HG02981 (cell line): ENCODE data around the gene ECEL1.

Experiments
- ATAC-seq: cut with Tn5 transposase; IDR thresholded peaks from one replicate; pipeline ENCODE4 v1.9.1; 2021; ENCODE audit warnings: mild to moderate bottlenecking, moderate library complexity; ENCODE audit not compliant: unreplicated experiment

Gene ECEL1

DNA sequence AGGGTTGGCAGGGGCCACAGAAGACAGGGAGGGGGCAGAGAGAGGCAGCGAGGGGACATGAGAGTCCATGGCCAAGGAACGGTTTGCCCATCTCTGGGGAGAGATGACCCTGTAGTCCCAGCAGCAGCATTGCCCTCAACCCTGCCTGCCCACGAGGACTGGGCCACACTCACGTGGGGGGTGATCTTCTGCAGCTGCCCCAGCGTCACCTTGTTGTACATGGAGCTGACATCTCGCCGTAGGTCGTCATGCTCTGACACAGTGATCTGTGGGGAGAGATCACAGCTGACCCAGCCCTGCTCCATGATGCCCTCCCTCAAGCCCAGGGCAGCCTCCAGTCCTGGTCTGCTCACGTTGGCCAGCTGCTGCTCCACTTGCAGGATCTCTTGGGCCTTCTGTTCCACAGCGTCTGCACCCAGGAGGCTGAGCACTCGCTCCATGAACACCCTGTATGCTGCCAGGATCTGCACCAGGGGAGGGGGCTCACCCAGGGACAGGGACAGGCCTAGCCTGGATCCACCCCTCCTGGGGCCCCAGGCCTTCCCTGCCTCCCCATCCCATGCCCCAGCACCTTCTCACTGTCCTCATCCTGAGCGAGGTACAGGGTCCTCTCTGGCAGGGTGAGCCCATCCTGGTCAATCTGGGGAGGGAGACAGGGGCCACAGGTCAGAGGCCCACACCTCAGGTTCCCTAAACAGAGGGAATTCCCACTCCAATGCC lies 2.8 kb downstream of the ECEL1 start:
- ATAC-seq = no peak

GRCh38 chr2:232483923-232484627 lies 3.6 kb downstream of the ECEL1 start:
- ATAC-seq = no peak

DNA sequence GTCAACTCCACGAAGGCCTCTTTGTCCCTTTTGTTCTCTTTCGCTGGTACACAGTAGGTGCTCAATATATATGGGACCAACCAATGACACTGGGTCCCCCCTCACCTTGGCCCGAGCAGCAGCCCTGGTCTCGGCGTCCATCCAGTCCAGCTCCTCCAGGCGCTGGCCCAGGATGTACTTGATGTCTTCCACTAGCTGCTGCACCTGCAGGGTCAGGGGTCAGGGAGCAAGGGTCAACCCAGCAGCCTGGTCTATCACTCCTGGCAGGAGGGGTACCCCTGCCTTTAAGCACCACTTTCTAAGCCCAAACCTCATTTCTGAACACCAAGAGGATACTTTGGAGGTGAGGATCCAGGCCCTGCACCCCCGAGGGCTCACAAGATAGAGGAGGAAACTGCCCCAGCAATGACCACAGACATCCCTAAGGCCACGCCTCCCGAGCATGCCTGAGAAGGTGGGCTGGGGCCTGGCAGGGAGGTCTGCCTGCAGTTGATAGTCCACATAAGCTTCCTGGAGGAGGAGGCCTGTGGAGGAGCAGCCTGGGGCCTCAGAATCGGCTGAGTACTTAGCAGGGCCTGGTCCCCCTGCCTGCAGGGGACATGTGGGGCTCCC lies 4.2 kb downstream of the ECEL1 start:
- no peak for ATAC-seq

- no peak for ATAC-seq
These were observed 5.1 kb downstream of the ECEL1 start for GRCh38 chr2:232482301-232483238.

GRCh38 chr2:232481322-232482140 lies 6.1 kb downstream of the ECEL1 start:
- ATAC-seq = no peak

DNA sequence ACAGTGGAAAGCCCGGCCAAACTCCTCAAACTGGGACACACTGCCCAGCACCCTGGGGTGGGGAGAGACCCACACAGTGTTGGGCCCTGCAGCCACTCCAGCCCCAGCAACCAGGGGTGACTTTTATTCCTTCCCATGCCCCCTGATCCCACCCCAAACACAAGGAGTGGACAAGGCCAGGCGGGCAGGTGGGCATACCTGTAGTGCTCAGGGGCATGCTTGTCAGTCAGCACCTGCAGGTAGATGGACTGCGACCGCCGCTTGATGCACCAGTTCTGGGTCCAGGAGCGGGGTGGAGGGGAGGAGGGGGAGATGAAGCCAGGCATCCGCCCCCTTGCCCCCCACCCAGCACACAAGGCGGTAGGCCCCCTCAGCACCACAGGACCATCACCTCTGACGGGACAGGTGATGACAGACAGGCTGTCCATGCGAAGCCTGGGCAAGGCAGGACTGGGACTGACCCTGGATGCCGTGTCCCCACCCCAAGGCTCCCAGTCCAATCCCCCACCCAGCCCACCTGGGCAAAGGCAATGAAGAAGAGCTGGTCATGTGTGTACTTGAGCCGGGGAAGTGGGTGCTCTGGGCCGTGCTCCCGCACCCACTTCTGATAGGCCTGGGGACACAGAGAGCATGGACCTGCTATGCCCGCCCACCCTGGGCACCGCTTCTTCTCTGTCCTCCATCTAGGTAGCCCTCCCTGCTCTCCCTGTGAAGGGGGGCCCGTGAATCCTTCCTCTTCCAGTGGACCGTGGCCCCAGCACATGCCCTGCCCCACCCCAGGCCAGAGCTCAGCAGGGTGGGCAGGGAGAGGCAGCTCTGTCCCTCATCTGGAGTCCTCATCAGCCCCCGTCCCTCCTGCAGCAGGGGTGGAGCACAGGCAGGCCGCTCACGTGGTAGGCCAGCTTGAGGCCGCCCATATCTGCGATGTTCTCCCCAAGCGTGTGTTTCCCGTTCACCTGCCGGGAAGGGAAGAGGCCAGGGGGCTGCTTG lies 7.1 kb downstream of the ECEL1 start:
- ATAC-seq = no peak

GRCh38 chr2:232479341-232480200 lies 8.1 kb downstream of the ECEL1 start:
- ATAC-seq = no peak

GRCh38 chr2:232478571-232479340 lies 8.9 kb downstream of the ECEL1 start:
- no peak for ATAC-seq

DNA sequence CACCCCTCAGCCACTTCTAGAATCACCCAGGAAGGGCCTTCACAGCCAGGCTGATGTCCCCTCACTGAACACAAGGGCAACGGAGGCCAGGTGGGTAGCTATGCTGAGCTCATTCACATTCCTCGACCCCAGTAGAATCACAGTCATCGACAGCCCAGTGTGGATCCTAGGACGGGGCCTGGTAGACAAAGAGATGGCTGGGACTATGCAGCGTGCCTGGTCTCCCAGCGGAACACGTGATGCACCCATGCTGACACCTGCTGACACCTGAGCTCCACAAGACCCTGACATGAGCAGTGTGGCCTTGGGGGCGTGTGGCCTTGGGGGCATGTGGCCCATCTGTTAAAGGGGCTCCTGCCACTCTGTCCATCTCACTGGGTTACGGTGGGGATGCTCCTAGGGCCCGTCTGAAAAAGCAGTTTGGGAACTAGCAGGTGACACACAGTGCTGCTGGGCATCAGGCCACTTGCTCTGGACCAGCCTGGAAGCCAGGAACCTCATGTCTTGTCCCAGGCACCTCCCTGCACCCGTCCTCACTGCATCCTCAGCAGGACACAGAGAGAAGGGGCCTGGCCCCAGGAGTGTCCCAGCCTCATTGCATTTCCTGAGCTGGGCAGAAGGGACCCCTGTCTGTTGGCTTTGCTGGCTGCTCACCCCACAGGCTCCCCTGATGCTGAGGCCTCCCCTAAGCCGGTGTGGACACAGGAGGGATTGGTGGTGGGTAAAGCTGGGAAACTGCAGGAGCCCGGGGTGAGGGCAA lies 9.7 kb downstream of the ECEL1 start:
- no peak for ATAC-seq

GRCh38 chr2:232476791-232477190 lies 10.8 kb downstream of the ECEL1 start:
- no peak for ATAC-seq

GRCh38 chr2:232476045-232476444 lies 11.6 kb downstream of the ECEL1 start:
- no peak for ATAC-seq

DNA sequence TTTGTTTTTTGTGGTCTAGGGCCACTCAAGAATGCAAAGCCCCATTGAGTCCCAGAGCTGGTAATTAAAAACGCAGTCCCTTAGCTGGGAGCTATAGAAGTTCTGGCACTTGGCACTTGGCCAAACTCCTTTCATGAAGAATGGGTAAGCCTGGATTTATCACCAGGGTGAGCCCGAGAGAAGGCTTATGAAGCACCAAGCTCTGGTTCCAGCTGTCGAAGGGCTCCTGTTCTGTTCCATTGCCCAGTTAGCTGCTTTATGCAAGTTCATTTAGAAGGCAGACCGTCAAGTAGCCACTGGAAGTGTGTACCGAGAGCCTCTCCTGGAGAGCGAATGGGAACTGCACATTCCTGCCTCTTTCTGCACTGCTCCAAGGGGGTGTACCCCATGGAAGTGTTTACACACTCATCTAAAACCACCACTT lies 14.2 kb downstream of the ECEL1 start:
- ATAC-seq = no peak

GRCh38 chr2:232466221-232466620 lies 21.4 kb downstream of the ECEL1 start:
- ATAC-seq = no peak

GRCh38 chr2:232465061-232465460 lies 22.6 kb downstream of the ECEL1 start:
- no peak for ATAC-seq

DNA sequence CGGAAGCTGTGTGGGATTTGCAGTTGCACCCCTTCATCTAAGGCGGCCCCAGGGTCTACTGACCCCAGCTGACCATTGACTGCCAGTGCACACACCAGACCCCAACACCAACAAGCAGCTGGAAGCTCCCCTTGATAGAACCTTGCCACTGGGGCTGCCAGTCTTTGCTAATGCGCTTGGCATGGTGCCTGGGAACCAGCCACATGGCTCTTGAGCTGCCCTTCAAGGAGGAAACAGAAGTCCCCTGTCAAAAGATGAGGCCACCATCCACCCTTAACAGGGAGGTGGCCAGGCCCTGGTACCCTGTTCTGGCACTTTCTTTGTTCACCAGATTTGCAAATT lies 23.1 kb downstream of the ECEL1 start:
- ATAC-seq = no peak

DNA sequence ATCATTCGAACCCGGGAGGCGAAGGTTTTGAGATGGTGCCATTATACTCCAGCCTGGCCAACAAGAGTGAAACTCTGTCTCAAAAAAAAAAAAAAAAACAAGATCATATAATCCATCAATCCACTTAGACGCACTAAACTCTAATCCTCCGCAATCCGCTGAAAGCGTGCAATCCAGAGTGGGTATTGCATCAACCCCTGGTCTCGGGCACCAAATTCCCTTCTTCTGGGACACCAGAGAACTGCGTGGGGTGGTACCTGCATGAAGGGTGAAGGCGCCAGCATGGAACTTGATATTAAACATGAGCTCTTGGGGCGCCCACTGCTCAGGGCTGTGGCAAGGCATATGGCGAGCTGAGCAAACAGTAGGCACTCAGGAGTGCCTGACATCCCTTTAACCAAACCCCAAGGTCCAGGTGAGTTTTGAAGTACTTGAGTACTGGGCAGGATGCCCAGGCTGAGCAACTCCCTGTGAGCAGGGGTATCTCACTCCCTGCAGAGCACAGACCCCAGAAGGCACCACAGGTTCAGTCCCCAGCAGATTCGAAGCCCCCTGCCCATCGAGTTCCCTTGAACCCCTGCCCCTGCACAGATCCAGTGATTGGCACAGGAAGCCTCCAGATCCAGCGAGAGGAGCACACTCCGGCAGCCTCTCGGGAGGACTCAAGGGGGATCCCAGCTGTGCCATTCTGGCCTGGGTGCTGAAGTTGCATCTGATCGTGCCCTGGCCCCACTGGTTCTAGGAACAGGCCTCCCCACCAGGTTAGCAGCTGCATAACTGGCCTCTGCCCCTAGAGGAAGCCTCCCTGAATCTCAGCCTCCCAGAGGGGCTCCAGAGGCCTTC lies 23.7 kb downstream of the ECEL1 start:
- no peak for ATAC-seq
